Gastroesophageal sphincter (tissue), 4 donors: ENCODE data around the gene AP2B1. TPM values are rescaled to one million over a fixed set of nuclear protein-coding genes. Genes with fewer than 3 reads are reported as not detected.

ENCODE experiments used
- ATAC-seq: fragments of 150-250 bp; one replicate; pipeline ENCODE4 v1.9.1; 2016; ENCODE audit warnings: mild to moderate bottlenecking, moderate library complexity
- H3K27ac ChIP-seq, 4 donors: fragments of 200-600 bp; sonication (generic) in 3 of 4; 1 replicate in 3 of 4; 2 replicates in 1 of 4; pipeline ENCODE4 v1.5.1; 2016 to 2019
- H3K27me3 ChIP-seq: fragments of 200-600 bp; sonication (generic); one replicate; pipeline ENCODE4 v1.5.1; 2019
- H3K36me3 ChIP-seq, 2 donors: fragments of 200-600 bp; sonication (generic); one replicate each; pipeline ENCODE4 v1.5.1; 2019; ENCODE audit warnings: control low read depth in 1 of 2
- H3K4me1 ChIP-seq, 3 donors: fragments of 200-600 bp; sonication (generic); 1 replicate in 2 of 3; 2 replicates in 1 of 3; pipeline ENCODE4 v1.5.1; 2016 to 2019; ENCODE audit warnings: control low read depth in 2 of 3
- H3K4me3 ChIP-seq, 2 donors: fragments of 200-600 bp; sonication (generic); one replicate each; pipeline ENCODE4 v1.5.1; 2019; ENCODE audit warnings: mild to moderate bottlenecking in 1 of 2, moderate library complexity in 1 of 2
- H3K9me3 ChIP-seq, 3 donors: fragments of 200-600 bp; sonication (generic); one replicate each; pipeline ENCODE4 v1.5.1; 2017 to 2019; ENCODE audit warnings: control low read depth in 2 of 3
- EP300 ChIP-seq: sonication (generic); formaldehyde crosslinking; IDR thresholded peaks from one replicate; pipeline ENCODE4 v1.6.1; 2017; ENCODE audit warnings: antibody characterized with exemption, mild to moderate bottlenecking
- POLR2A ChIP-seq, 2 donors: fragments of 450-650 bp; IDR thresholded peaks; one replicate each; pipeline ENCODE4 v1.6.1; 2017; ENCODE audit warnings: antibody characterized with exemption in 2 of 2, mild to moderate bottlenecking in 2 of 2, moderate library complexity in 1 of 2
- POLR2AphosphoS5 ChIP-seq: sonication (generic); formaldehyde crosslinking; IDR thresholded peaks from one replicate; pipeline ENCODE4 v1.6.1; 2017; ENCODE audit warnings: antibody characterized with exemption
- WGBS, 2 donors: methylation state at CpG; one replicate each; pipeline ENCODE4 v1.1.5; 2018; ENCODE audit warnings: low coverage in 1 of 2; 5-methylcytosine and 5-hydroxymethylcytosine counted together
- total RNA-seq, 4 donors: library from RNA; depleted of rRNA; stranded (reverse); fragments of >200 nt; gene quantifications; one replicate each; pipeline ENCODE4 v1.1.0, GENCODE V29; 2016
- TF ChIP-seq, protein P1 (sequence below), 4 experiments: fragments of 200-600 bp in 2 of 4; fragments of 450-650 bp in 2 of 4; sonication (generic) in 1 of 4; IDR thresholded peaks; one replicate each; pipeline ENCODE4 v1.5.1; 2017 to 2019; ENCODE audit warnings: antibody characterized with exemption in 4 of 4, mild to moderate bottlenecking in 2 of 4, moderate library complexity in 2 of 4

Gene AP2B1
- total RNA-seq, 4 donors from 2014 or later: 104 to 383 (median 185) TPM

DNA sequence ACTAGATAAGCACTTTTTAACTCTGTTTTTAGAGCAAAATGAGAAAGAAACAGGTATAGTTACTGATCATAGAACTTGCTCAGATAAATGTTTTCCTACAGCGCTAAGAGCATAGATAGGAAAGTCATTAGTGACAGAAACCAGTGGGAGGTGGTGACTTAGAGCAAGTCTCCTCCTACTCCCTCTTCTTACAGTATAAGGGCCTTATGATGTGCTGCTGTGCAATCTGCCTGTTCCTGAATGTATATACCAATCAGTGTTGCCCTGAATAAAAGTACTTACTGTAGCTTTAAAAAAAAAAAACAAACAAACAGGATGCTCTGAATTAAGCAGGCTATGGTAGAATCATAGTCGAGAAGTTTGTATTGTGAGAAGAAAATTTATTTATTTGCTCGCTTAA is 121.0 kb downstream of the AP2B1 start:
- Histone ChIP-seq H3K4me3 (no peak overlapping the region), H3K9me3 (no peaks in the 10 kb centered on the region), H3K27me3 (no peaks in the 10 kb centered on the region), H3K4me1 (peaks cover 0 to 25% (median 5%) of the 10 kb centered on the region in 3 donors), H3K36me3 (peaks cover 4 to 44% of the 10 kb centered on the region in 2 donors), H3K27ac (no peak overlapping the region)
- ATAC-seq: no peak
- WGBS, 2 donors: 88 to 92% methylated on average over 3 of the region's 3 CpGs
- TF ChIP-seq EP300 (no peak), POLR2A (IDR thresholded peaks at IDR 0.05) (no peak), POLR2AphosphoS5 (no peak)
- TF ChIP-seq, protein P1, sequence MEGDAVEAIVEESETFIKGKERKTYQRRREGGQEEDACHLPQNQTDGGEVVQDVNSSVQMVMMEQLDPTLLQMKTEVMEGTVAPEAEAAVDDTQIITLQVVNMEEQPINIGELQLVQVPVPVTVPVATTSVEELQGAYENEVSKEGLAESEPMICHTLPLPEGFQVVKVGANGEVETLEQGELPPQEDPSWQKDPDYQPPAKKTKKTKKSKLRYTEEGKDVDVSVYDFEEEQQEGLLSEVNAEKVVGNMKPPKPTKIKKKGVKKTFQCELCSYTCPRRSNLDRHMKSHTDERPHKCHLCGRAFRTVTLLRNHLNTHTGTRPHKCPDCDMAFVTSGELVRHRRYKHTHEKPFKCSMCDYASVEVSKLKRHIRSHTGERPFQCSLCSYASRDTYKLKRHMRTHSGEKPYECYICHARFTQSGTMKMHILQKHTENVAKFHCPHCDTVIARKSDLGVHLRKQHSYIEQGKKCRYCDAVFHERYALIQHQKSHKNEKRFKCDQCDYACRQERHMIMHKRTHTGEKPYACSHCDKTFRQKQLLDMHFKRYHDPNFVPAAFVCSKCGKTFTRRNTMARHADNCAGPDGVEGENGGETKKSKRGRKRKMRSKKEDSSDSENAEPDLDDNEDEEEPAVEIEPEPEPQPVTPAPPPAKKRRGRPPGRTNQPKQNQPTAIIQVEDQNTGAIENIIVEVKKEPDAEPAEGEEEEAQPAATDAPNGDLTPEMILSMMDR (IDR thresholded peaks at IDR 0.05): no peak

DNA sequence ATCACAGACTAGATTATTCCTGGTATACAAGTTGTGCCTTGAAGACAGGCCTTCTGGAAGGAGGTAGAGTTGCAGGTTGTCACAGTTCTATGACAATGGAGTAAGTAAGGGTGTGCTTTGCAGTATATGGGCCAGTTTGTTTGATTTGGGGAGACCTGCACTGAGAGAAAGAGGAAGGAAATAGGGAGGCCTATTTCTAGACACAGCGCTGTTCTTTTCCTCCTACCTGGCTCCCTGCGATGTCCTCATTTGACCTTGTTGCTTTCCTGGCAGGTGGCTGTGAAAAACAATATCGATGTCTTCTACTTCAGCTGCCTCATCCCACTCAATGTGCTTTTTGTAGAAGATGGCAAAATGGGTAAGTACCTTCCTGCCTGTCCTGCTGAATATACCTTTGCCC is 121.8 kb downstream of the AP2B1 start:
- TF ChIP-seq, protein P1 (IDR thresholded peaks at IDR 0.05): no peak
- no peak for TF ChIP-seq EP300
- TF ChIP-seq POLR2AphosphoS5: no peak
- no peak for TF ChIP-seq POLR2A (IDR thresholded peaks at IDR 0.05)
- 68 to 76% methylated on average over 3 of the region's 3 CpGs for WGBS, 2 donors
- Histone ChIP-seq H3K27me3 (no peaks in the 10 kb centered on the region), H3K36me3 (peaks cover 4 to 50% of the 10 kb centered on the region in 2 donors), H3K4me1 (peaks cover 0 to 33% (median 11%) of the 10 kb centered on the region in 3 donors), H3K27ac (no peak overlapping the region), H3K9me3 (no peaks in the 10 kb centered on the region), H3K4me3 (no peak overlapping the region)
- no peak for ATAC-seq

DNA sequence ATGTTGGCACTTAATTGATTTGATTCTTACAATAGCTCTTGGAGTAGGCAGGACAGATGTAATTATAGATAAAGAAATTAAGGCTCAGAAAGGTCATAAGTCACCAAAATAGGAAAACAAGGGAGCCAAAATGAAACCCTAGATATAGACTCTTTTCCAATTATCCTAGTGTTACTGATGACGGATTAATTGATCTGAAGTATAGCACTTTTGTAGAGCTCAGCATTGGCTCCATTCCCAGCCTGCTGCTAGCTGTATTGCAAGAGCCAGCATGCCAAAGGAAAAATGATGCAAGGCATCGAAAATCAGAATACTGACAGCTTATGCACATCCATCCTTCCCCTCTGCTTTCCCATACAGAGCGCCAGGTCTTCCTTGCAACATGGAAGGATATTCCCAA is 122.8 kb downstream of the AP2B1 start:
- Histone ChIP-seq H3K9me3 (no peaks in the 10 kb centered on the region), H3K36me3 (peaks cover 4 to 53% of the 10 kb centered on the region in 2 donors), H3K4me3 (no peak overlapping the region), H3K27me3 (no peaks in the 10 kb centered on the region), H3K27ac (no peak overlapping the region), H3K4me1 (peaks cover 0 to 42% (median 14%) of the 10 kb centered on the region in 3 donors)
- 79 to 82% methylated on average over 3 of the region's 3 CpGs for WGBS, 2 donors
- no peak for ATAC-seq
- TF ChIP-seq EP300 (no peak), POLR2AphosphoS5 (no peak), POLR2A (IDR thresholded peaks at IDR 0.05) (no peak)
- TF ChIP-seq, protein P1 (IDR thresholded peaks at IDR 0.05): no peak

DNA sequence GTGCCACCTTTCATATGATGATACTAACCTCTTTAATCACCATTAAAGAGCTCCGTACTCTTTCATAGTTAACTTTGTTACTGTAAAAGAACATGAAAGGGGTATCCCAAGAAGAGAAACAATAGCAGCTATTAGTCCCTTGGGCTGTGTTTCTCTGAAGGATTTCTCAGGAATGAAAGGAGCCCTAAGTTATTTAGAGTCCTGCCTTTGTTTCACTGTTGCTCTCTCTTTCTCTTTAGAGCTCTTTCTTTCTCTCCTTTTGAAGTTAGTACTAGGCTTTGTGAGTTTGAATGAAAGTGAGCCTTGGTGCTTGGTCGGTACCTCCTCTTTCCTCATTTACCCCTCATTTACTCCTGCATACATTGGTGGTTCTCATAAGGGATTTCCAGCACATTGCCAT is 123.8 kb downstream of the AP2B1 start:
- Histone ChIP-seq H3K36me3 (peaks cover 4 to 61% of the 10 kb centered on the region in 2 donors), H3K4me3 (no peak overlapping the region), H3K9me3 (no peaks in the 10 kb centered on the region), H3K27me3 (no peaks in the 10 kb centered on the region), H3K27ac (no peak overlapping the region), H3K4me1 (peaks cover 0 to 52% (median 25%) of the 10 kb centered on the region in 3 donors)
- TF ChIP-seq, protein P1 (IDR thresholded peaks at IDR 0.05): no peak
- TF ChIP-seq POLR2AphosphoS5: no peak
- no peak for TF ChIP-seq EP300
- TF ChIP-seq POLR2A (IDR thresholded peaks at IDR 0.05): no peak
- WGBS, 2 donors: 92 to 93% methylated on average over 1 to 2 of the region's 2 CpGs
- ATAC-seq: no peak

DNA sequence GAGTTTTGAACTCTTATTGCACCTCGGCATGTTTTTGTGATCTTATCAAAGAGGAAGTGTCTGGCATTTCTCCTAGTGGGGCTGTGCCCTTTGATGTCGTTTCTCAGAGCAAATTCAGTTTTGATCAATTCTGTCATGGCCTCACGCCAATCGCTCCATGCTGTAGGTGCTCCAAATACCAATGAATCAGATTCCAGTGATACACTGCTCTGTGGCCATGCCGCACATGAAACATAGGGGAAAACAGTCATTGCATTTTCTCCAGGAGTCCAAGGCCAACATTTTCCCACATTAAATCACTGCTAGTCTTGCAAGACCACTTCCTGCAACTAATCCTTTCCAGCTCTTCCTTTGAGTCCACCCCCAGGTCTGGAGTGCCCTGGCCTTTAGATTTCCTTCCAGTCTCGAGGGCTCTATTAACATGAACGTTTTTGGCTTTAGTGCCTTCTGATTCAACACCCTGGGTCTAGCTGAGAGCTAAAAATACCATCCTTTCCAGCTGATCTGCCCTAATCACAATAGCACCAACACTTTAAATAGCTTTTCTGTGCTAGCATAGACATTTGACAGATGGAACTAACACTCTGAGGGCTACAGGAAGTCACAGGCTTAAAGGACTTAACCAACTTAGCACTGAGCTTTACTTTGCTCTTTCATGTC is 126.1 kb downstream of the AP2B1 start:
- Histone ChIP-seq H3K4me1 (peaks cover 6 to 70% (median 41%) of the 10 kb centered on the region in 3 donors), H3K9me3 (no peaks in the 10 kb centered on the region), H3K4me3 (no peak overlapping the region), H3K27ac (peak overlapping the region; percentile 40 to 80 (median 67)), H3K36me3 (peaks cover 4 to 71% of the 10 kb centered on the region in 2 donors), H3K27me3 (no peaks in the 10 kb centered on the region)
- 25 to 35% methylated on average over 6 to 7 of the region's 7 CpGs for WGBS, 2 donors
- TF ChIP-seq POLR2AphosphoS5 (peak; percentile 84), EP300 (no peak)
- peak; percentile 10 for ATAC-seq
